AML-193 (cell line): ENCODE results near the gene SYMPK.

ENCODE experiments used
- DNase-seq, 2 experiments: peaks; one replicate each; lab custom pipeline; 2025; lab: John Stamatoyannopoulos, UW

SYMPK gene

GRCh38 chr19:45825263-45825605 lies 37.7 kb downstream of the SYMPK start:
- DNase-seq: no peak

GRCh38 chr19:45824531-45825262 lies 38.2 kb downstream of the SYMPK start:
- DNase-seq: no peak

- DNase-seq: no peak
These were observed 38.9 kb downstream of the SYMPK start for GRCh38 chr19:45824041-45824471.

GRCh38 chr19:45823182-45823581 lies 39.8 kb downstream of the SYMPK start:
- DNase-seq: no peak

- DNase-seq: no peak
These were observed 40.2 kb downstream of the SYMPK start for GRCh38 chr19:45822716-45823115.

GRCh38 chr19:45821570-45821969 lies 41.4 kb downstream of the SYMPK start:
- DNase-seq: no peak

- DNase-seq: no peak
These were observed 41.8 kb downstream of the SYMPK start for GRCh38 chr19:45821103-45821521.

- no peak for DNase-seq
These were observed 42.4 kb downstream of the SYMPK start for GRCh38 chr19:45820413-45821102.

- no peak for DNase-seq
These were observed 43.2 kb downstream of the SYMPK start for GRCh38 chr19:45819769-45820168.

- DNase-seq: no peak
These were observed 45.1 kb downstream of the SYMPK start for GRCh38 chr19:45817725-45818301.

GRCh38 chr19:45817010-45817724 lies 45.8 kb downstream of the SYMPK start:
- DNase-seq: peak; percentile 84 to 86

GRCh38 chr19:45816236-45817009 lies 46.5 kb downstream of the SYMPK start:
- no peak for DNase-seq

GRCh38 chr19:45815481-45816216 lies 47.3 kb downstream of the SYMPK start:
- DNase-seq: no peak

- DNase-seq: no peak
These were observed 48.0 kb downstream of the SYMPK start, which contains the start of gene RSPH6A for GRCh38 chr19:45814851-45815480. RSPH6A (minus strand) TSS chr19:45815308; CDS start chr19:45815176, 132 bp downstream.

GRCh38 chr19:45814166-45814780 lies 48.7 kb downstream of the SYMPK start:
- no peak for DNase-seq

- no peak for DNase-seq
These were observed 50.6 kb downstream of the SYMPK start for GRCh38 chr19:45812297-45812696.

- DNase-seq: peak in 1 of 2 experiments; percentile 22
These were observed 53.2 kb downstream of the SYMPK start for GRCh38 chr19:45809643-45810159.

- no peak for DNase-seq
These were observed 57.2 kb downstream of the SYMPK start for GRCh38 chr19:45805719-45806118.

- DNase-seq: no peak
These were observed 58.1 kb downstream of the SYMPK start for GRCh38 chr19:45804959-45805230.
